ENCODE measurements around the gene ZFYVE19.

ZFYVE19 gene

DNA sequence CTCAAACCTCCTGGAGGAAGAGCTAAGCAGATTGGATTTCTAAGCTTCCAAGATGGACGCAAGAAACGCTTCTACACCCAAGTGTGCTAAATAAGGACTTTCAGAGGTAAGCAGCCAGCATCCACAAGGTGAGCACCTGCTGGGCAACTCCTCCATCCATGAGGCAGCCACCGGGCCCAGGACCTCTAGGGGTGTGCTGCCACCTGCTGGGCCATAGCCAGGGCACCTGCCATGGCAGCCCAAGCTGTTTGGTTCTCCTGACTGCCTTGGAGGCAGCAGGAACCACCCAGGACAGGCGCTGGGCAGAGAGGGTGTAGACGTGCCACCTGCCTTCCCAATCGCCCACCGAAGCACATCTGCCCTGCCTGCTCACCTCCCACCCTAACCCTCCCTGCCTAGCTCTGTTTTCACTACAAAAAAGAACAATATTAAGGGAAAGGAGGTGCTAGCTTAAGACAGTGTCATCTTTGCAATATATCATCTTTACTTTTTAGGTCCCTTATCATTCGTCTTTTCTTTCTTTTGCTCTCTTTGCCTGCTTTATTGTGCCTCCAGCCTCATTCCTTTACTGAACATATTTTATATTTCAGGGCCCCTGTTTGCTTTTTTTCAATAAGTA is 24.2 kb upstream of the ZFYVE19 start:
- Histone ChIP-seq H3K4me1 (ENCODE audit: control insufficient read depth, insufficient read depth, low read length, poor library complexity, severe bottlenecking) (no peaks in the 10 kb centered on the region), H3K27ac (ENCODE audit: low read depth, low read length, severe bottlenecking) (no peak overlapping the region), H3K36me3 (ENCODE audit: control insufficient read depth, insufficient read depth, low read length) (peaks cover 33% of the 10 kb centered on the region), H3K9me3 (ENCODE audit: control insufficient read depth, low read length) (no peaks in the 10 kb centered on the region), H3K4me3 (ENCODE audit: extremely low read depth, insufficient read depth, low read length, poor library complexity, severe bottlenecking) (no peak overlapping the region)
- whole genome bisulfite sequencing, 2 experiments (ENCODE audit: insufficient coverage in 2 of 2), result 72 to 84% methylated on average over 7 to 8 of the region's 8 CpGs

- Histone ChIP-seq H3K4me3 (ENCODE audit: extremely low read depth, insufficient read depth, low read length, poor library complexity, severe bottlenecking) (no peak overlapping the region), H3K9me3 (ENCODE audit: control insufficient read depth, low read length) (no peaks in the 10 kb centered on the region), H3K4me1 (ENCODE audit: control insufficient read depth, insufficient read depth, low read length, poor library complexity, severe bottlenecking) (no peaks in the 10 kb centered on the region), H3K36me3 (ENCODE audit: control insufficient read depth, insufficient read depth, low read length) (peaks cover 11% of the 10 kb centered on the region), H3K27ac (ENCODE audit: low read depth, low read length, severe bottlenecking) (no peak overlapping the region)
- 83 to 100% methylated on average over 1 of the region's 3 CpGs for WGBS, 2 experiments (ENCODE audit: insufficient coverage in 2 of 2)
These were observed 21.7 kb upstream of the ZFYVE19 start for GRCh38 chr15:40785164-40785563.

DNA sequence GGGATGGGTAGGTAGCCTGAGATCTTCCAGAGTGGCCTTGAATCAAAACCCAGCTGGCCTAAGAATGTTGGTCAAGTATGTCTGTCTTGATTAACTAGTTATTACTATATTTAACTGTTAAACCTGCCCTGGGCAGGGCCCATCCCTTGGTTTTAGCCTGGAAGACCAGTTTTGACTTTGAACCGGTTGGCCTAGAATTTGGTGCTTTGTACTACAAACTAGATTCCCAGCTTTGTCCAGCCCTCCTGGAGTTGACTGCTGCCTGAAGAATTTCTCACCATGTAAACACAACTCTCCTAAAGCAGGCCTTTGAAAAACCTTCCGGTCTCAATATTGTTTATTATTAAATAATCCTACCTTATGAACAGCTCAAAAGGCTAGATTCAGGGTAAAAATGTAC is 21.1 kb upstream of the ZFYVE19 start:
- H3K9me3 ChIP-seq (ENCODE audit: control insufficient read depth, low read length), result no peaks in the 10 kb centered on the region
- WGBS, 2 experiments (ENCODE audit: insufficient coverage in 2 of 2), result 88 to 100% methylated on average over 1 of the region's 2 CpGs
- H3K4me3 ChIP-seq (ENCODE audit: extremely low read depth, insufficient read depth, low read length, poor library complexity, severe bottlenecking), result no peak overlapping the region
- H3K27ac ChIP-seq (ENCODE audit: low read depth, low read length, severe bottlenecking), result no peak overlapping the region
- peaks cover 10% of the 10 kb centered on the region for H3K36me3 ChIP-seq (ENCODE audit: control insufficient read depth, insufficient read depth, low read length)
- no peaks in the 10 kb centered on the region for H3K4me1 ChIP-seq (ENCODE audit: control insufficient read depth, insufficient read depth, low read length, poor library complexity, severe bottlenecking)

- 76% methylated on average over 3 of the region's 4 CpGs; no CpG with 5 or more reads in 1 of the 2 experiments for WGBS, 2 experiments (ENCODE audit: insufficient coverage in 2 of 2)
- H3K27ac ChIP-seq (ENCODE audit: low read depth, low read length, severe bottlenecking), result no peak overlapping the region
These were observed 19.5 kb upstream of the ZFYVE19 start for GRCh38 chr15:40787344-40787841.

GRCh38 chr15:40787991-40788390 is 18.9 kb upstream of the ZFYVE19 start:
- Histone ChIP-seq H3K27ac (ENCODE audit: low read depth, low read length, severe bottlenecking) (no peak overlapping the region), H3K36me3 (ENCODE audit: control insufficient read depth, insufficient read depth, low read length) (peaks cover 21% of the 10 kb centered on the region), H3K4me3 (ENCODE audit: extremely low read depth, insufficient read depth, low read length, poor library complexity, severe bottlenecking) (no peak overlapping the region), H3K9me3 (ENCODE audit: control insufficient read depth, low read length) (no peaks in the 10 kb centered on the region), H3K4me1 (ENCODE audit: control insufficient read depth, insufficient read depth, low read length, poor library complexity, severe bottlenecking) (no peaks in the 10 kb centered on the region)
- 73 to 78% methylated on average over 3 of the region's 6 CpGs for WGBS, 2 experiments (ENCODE audit: insufficient coverage in 2 of 2)

More at GRCh38 chr15:40787344-40787841, 19.5 kb upstream of the ZFYVE19 start:
- Histone ChIP-seq H3K4me3 (ENCODE audit: extremely low read depth, insufficient read depth, low read length, poor library complexity, severe bottlenecking) (no peak overlapping the region), H3K9me3 (ENCODE audit: control insufficient read depth, low read length) (no peaks in the 10 kb centered on the region), H3K36me3 (ENCODE audit: control insufficient read depth, insufficient read depth, low read length) (peaks cover 17% of the 10 kb centered on the region), H3K4me1 (ENCODE audit: control insufficient read depth, insufficient read depth, low read length, poor library complexity, severe bottlenecking) (no peaks in the 10 kb centered on the region)

- WGBS, 2 experiments (ENCODE audit: insufficient coverage in 2 of 2), result 92 to 97% methylated on average over 5 of the region's 5 CpGs
- H3K4me1 ChIP-seq (ENCODE audit: control insufficient read depth, insufficient read depth, low read length, poor library complexity, severe bottlenecking), result no peaks in the 10 kb centered on the region
- H3K27ac ChIP-seq (ENCODE audit: low read depth, low read length, severe bottlenecking), result no peak overlapping the region
- H3K36me3 ChIP-seq (ENCODE audit: control insufficient read depth, insufficient read depth, low read length), result peaks cover 21% of the 10 kb centered on the region
- H3K9me3 ChIP-seq (ENCODE audit: control insufficient read depth, low read length), result no peaks in the 10 kb centered on the region
- H3K4me3 ChIP-seq (ENCODE audit: extremely low read depth, insufficient read depth, low read length, poor library complexity, severe bottlenecking), result no peak overlapping the region
These were observed 17.8 kb upstream of the ZFYVE19 start for GRCh38 chr15:40789119-40789518.

GRCh38 chr15:40789999-40790398 is 16.9 kb upstream of the ZFYVE19 start:
- WGBS, 2 experiments (ENCODE audit: insufficient coverage in 2 of 2), result 83 to 94% methylated on average over 7 of the region's 8 CpGs
- Histone ChIP-seq H3K4me3 (ENCODE audit: extremely low read depth, insufficient read depth, low read length, poor library complexity, severe bottlenecking) (no peak overlapping the region), H3K9me3 (ENCODE audit: control insufficient read depth, low read length) (no peaks in the 10 kb centered on the region), H3K27ac (ENCODE audit: low read depth, low read length, severe bottlenecking) (no peak overlapping the region), H3K36me3 (ENCODE audit: control insufficient read depth, insufficient read depth, low read length) (peaks cover 21% of the 10 kb centered on the region), H3K4me1 (ENCODE audit: control insufficient read depth, insufficient read depth, low read length, poor library complexity, severe bottlenecking) (no peaks in the 10 kb centered on the region)

DNA sequence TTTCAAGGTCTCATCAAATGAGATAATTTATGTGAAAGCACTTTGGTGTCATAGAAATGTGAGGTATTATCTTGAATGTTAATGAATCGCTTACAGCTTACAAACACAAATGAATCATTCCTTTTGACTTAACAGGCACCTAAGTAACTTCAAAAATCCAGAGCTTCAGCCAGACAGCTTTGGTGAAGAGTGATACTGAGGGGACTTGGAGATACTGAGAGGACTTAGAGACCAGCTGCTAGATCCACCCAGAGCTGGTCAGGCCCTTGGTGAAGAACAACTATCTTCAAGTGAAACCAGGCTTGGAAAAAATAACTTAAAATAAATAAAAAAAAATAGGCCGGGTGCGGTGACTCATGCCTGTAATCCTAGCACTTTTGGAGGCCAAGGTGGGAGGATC is 16.2 kb upstream of the ZFYVE19 start:
- no peaks in the 10 kb centered on the region for H3K4me1 ChIP-seq (ENCODE audit: control insufficient read depth, insufficient read depth, low read length, poor library complexity, severe bottlenecking)
- H3K4me3 ChIP-seq (ENCODE audit: extremely low read depth, insufficient read depth, low read length, poor library complexity, severe bottlenecking), result no peak overlapping the region
- H3K9me3 ChIP-seq (ENCODE audit: control insufficient read depth, low read length), result no peaks in the 10 kb centered on the region
- H3K36me3 ChIP-seq (ENCODE audit: control insufficient read depth, insufficient read depth, low read length), result peaks cover 21% of the 10 kb centered on the region
- H3K27ac ChIP-seq (ENCODE audit: low read depth, low read length, severe bottlenecking), result no peak overlapping the region
- no CpG with 5 or more reads among the region's 3 CpGs for WGBS, 2 experiments (ENCODE audit: insufficient coverage in 2 of 2)

- Histone ChIP-seq H3K4me3 (ENCODE audit: extremely low read depth, insufficient read depth, low read length, poor library complexity, severe bottlenecking) (no peak overlapping the region), H3K9me3 (ENCODE audit: control insufficient read depth, low read length) (no peaks in the 10 kb centered on the region), H3K4me1 (ENCODE audit: control insufficient read depth, insufficient read depth, low read length, poor library complexity, severe bottlenecking) (no peaks in the 10 kb centered on the region), H3K36me3 (ENCODE audit: control insufficient read depth, insufficient read depth, low read length) (peaks cover 14% of the 10 kb centered on the region), H3K27ac (ENCODE audit: low read depth, low read length, severe bottlenecking) (no peak overlapping the region)
- WGBS, 2 experiments (ENCODE audit: insufficient coverage in 2 of 2), result 60 to 100% methylated on average over 1 to 2 of the region's 3 CpGs
These were observed 14.5 kb upstream of the ZFYVE19 start for GRCh38 chr15:40792394-40792793.

GRCh38 chr15:40793216-40793989 is 13.5 kb upstream of the ZFYVE19 start:
- Histone ChIP-seq H3K36me3 (ENCODE audit: control insufficient read depth, insufficient read depth, low read length) (peaks cover 14% of the 10 kb centered on the region), H3K4me3 (ENCODE audit: extremely low read depth, insufficient read depth, low read length, poor library complexity, severe bottlenecking) (no peak overlapping the region), H3K9me3 (ENCODE audit: control insufficient read depth, low read length) (no peaks in the 10 kb centered on the region), H3K4me1 (ENCODE audit: control insufficient read depth, insufficient read depth, low read length, poor library complexity, severe bottlenecking) (no peaks in the 10 kb centered on the region), H3K27ac (ENCODE audit: low read depth, low read length, severe bottlenecking) (no peak overlapping the region)
- 96% methylated on average over 6 to 7 of the region's 9 CpGs for WGBS, 2 experiments (ENCODE audit: insufficient coverage in 2 of 2)

DNA sequence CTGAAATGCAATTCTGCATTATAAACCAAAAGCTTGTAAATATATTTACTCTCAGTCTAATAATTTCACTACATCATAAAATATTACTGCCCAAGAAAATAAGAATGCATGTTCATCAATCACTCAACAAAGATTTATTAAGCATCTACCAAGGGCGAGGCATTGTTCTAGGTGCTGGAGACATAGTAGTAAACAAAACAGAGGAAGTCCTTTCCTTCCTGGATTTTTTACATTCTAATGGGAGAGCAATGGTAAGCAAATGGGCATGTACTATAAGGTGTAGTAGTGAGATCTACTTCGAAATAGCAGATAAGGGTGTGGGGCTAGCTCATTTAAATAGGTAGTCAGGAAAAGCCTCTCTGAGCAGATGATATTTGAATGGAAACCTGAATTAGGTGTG is 10.8 kb upstream of the ZFYVE19 start:
- WGBS, 2 experiments (ENCODE audit: insufficient coverage in 2 of 2), result 79 to 92% methylated on average over 1 of the region's 2 CpGs
- Histone ChIP-seq H3K27ac (ENCODE audit: low read depth, low read length, severe bottlenecking) (no peak overlapping the region), H3K9me3 (ENCODE audit: control insufficient read depth, low read length) (no peaks in the 10 kb centered on the region), H3K4me3 (ENCODE audit: extremely low read depth, insufficient read depth, low read length, poor library complexity, severe bottlenecking) (no peak overlapping the region), H3K36me3 (ENCODE audit: control insufficient read depth, insufficient read depth, low read length) (peaks cover 14% of the 10 kb centered on the region), H3K4me1 (ENCODE audit: control insufficient read depth, insufficient read depth, low read length, poor library complexity, severe bottlenecking) (peaks cover 6% of the 10 kb centered on the region)

Data from mesodermal cell (in vitro differentiated cells).